DOHH2 (cell line): Measurements from ENCODE around the gene ATG2B.

Source experiments
- H3F3A ChIP-seq: fragments of 200-600 bp; sonication (generic), shearing (Covaris generic); 2 replicates; pipeline ENCODE4 v1.6.0; 2016; ENCODE audit warnings: antibody characterized with exemption, mild to moderate bottlenecking; ENCODE audit not compliant: control insufficient read depth, insufficient read depth
- H3K27ac ChIP-seq: fragments of 200-600 bp; sonication (generic); 2 replicates; pipeline ENCODE4 v1.5.1; 2014; ENCODE audit warnings: low read depth, mild to moderate bottlenecking, low read length, moderate library complexity
- H3K27me3 ChIP-seq: fragments of 200-600 bp; sonication (generic); 2 replicates; pipeline ENCODE4 v1.6.1; 2014; ENCODE audit warnings: mild to moderate bottlenecking, low read length, mixed read lengths; ENCODE audit not compliant: control insufficient read depth
- H3K36me3 ChIP-seq: fragments of 200-600 bp; sonication (generic); 2 replicates; pipeline ENCODE4 v1.6.1; 2014; ENCODE audit warnings: mild to moderate bottlenecking, low read length, moderate library complexity, mixed read lengths; ENCODE audit not compliant: control insufficient read depth
- H3K4me1 ChIP-seq: fragments of 200-600 bp; sonication (generic); 2 replicates; pipeline ENCODE4 v1.6.1; 2014; ENCODE audit warnings: mild to moderate bottlenecking, low read length, mixed read lengths; ENCODE audit not compliant: control insufficient read depth
- H3K4me2 ChIP-seq: fragments of 200-600 bp; sonication (generic); 2 replicates; pipeline ENCODE4 v1.6.0; 2014; ENCODE audit warnings: mild to moderate bottlenecking, low read length, moderate library complexity
- H3K4me3 ChIP-seq: fragments of 200-600 bp; sonication (generic); 2 replicates; pipeline ENCODE4 v1.5.1; 2014; ENCODE audit warnings: mild to moderate bottlenecking, low read length, mixed read lengths
- H3K79me2 ChIP-seq: fragments of 200-600 bp; sonication (generic); 2 replicates; pipeline ENCODE4 v1.6.1; 2014; ENCODE audit warnings: mild to moderate bottlenecking, low read length, mixed read lengths; ENCODE audit not compliant: control insufficient read depth
- H3K9me2 ChIP-seq: fragments of 200-600 bp; sonication (generic); replicated peaks from 2 replicates; pipeline ENCODE4 v1.6.1; 2014; ENCODE audit warnings: mild to moderate bottlenecking, low read length, mixed read lengths; ENCODE audit not compliant: control insufficient read depth
- H3K9me3 ChIP-seq: fragments of 200-600 bp; sonication (generic); 2 replicates; pipeline ENCODE4 v1.6.1; 2014; ENCODE audit warnings: antibody characterized with exemption, low read length, mixed read lengths; ENCODE audit not compliant: control insufficient read depth, insufficient read depth
- H4K20me1 ChIP-seq: fragments of 200-600 bp; sonication (generic); 2 replicates; pipeline ENCODE4 v1.6.0; 2014; ENCODE audit warnings: low read depth, mild to moderate bottlenecking, antibody characterized with exemption, low read length, moderate library complexity; ENCODE audit not compliant: control insufficient read depth, insufficient read depth
- EZH2phosphoT487 ChIP-seq: fragments of 200-600 bp; sonication (generic); IDR thresholded peaks from 2 replicates; pipeline ENCODE4 v1.6.1; 2017; ENCODE audit warnings: borderline replicate concordance, mild to moderate bottlenecking, antibody characterized with exemption, low read length, moderate library complexity, mixed read lengths
- TF ChIP-seq, protein P1 (sequence below): fragments of 200-600 bp; sonication (generic); IDR thresholded peaks from one replicate; pipeline ENCODE4 v1.5.1; 2014; ENCODE audit warnings: antibody characterized with exemption, mild to moderate bottlenecking, low read depth, low read length; ENCODE audit not compliant: poor library complexity, severe bottlenecking

Gene ATG2B

DNA sequence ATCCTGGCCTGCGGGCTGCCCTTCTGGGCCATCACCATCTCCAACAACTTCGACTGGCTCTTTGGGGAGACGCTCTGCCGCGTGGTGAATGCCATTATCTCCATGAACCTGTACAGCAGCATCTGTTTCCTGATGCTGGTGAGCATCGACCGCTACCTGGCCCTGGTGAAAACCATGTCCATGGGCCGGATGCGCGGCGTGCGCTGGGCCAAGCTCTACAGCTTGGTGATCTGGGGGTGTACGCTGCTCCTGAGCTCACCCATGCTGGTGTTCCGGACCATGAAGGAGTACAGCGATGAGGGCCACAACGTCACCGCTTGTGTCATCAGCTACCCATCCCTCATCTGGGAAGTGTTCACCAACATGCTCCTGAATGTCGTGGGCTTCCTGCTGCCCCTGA, 122.5 kb downstream of the ATG2B start:
- H3K4me1 ChIP-seq: no peaks in the 10 kb centered on the region
- no peak for TF ChIP-seq EZH2phosphoT487
- TF ChIP-seq, protein P1, sequence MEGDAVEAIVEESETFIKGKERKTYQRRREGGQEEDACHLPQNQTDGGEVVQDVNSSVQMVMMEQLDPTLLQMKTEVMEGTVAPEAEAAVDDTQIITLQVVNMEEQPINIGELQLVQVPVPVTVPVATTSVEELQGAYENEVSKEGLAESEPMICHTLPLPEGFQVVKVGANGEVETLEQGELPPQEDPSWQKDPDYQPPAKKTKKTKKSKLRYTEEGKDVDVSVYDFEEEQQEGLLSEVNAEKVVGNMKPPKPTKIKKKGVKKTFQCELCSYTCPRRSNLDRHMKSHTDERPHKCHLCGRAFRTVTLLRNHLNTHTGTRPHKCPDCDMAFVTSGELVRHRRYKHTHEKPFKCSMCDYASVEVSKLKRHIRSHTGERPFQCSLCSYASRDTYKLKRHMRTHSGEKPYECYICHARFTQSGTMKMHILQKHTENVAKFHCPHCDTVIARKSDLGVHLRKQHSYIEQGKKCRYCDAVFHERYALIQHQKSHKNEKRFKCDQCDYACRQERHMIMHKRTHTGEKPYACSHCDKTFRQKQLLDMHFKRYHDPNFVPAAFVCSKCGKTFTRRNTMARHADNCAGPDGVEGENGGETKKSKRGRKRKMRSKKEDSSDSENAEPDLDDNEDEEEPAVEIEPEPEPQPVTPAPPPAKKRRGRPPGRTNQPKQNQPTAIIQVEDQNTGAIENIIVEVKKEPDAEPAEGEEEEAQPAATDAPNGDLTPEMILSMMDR: no peak
- no peaks in the 10 kb centered on the region for H3K9me2 ChIP-seq
- no peak overlapping the region for H3K4me3 ChIP-seq
- H3K79me2 ChIP-seq: no peaks in the 10 kb centered on the region
- no peaks in the 10 kb centered on the region for H3K9me3 ChIP-seq
- no peak overlapping the region for H3K27ac ChIP-seq
- H4K20me1 ChIP-seq: no peaks in the 10 kb centered on the region
- H3K27me3 ChIP-seq: peaks cover 9% of the 10 kb centered on the region
- no peaks in the 10 kb centered on the region for H3F3A ChIP-seq
- H3K36me3 ChIP-seq: no peaks in the 10 kb centered on the region
- H3K4me2 ChIP-seq: no peak overlapping the region

GRCh38 chr14:96239711-96240141, 123.4 kb downstream of the ATG2B start:
- TF ChIP-seq EZH2phosphoT487: no peak
- TF ChIP-seq, protein P1: no peak
- Histone ChIP-seq H3K9me2 (no peaks in the 10 kb centered on the region), H3K9me3 (no peaks in the 10 kb centered on the region), H3K4me1 (no peaks in the 10 kb centered on the region), H3K4me3 (no peak overlapping the region), H3K79me2 (no peaks in the 10 kb centered on the region), H3K27me3 (peaks cover 9% of the 10 kb centered on the region), H3K27ac (no peak overlapping the region), H3F3A (no peaks in the 10 kb centered on the region), H3K36me3 (no peaks in the 10 kb centered on the region), H4K20me1 (no peaks in the 10 kb centered on the region), H3K4me2 (no peak overlapping the region)

GRCh38 chr14:96238676-96239265, 124.4 kb downstream of the ATG2B start:
- H3K9me3 ChIP-seq: no peaks in the 10 kb centered on the region
- H3K27ac ChIP-seq: no peak overlapping the region
- no peaks in the 10 kb centered on the region for H3K36me3 ChIP-seq
- H3K4me3 ChIP-seq: no peak overlapping the region
- no peaks in the 10 kb centered on the region for H3K4me1 ChIP-seq
- H4K20me1 ChIP-seq: no peaks in the 10 kb centered on the region
- H3K4me2 ChIP-seq: no peak overlapping the region
- no peak for TF ChIP-seq EZH2phosphoT487
- TF ChIP-seq, protein P1: no peak
- H3K79me2 ChIP-seq: no peaks in the 10 kb centered on the region
- H3K27me3 ChIP-seq: peaks cover 9% of the 10 kb centered on the region
- no peaks in the 10 kb centered on the region for H3K9me2 ChIP-seq
- no peaks in the 10 kb centered on the region for H3F3A ChIP-seq

GRCh38 chr14:96237641-96238040, 125.5 kb downstream of the ATG2B start:
- Histone ChIP-seq H3K27ac (no peak overlapping the region), H3F3A (no peaks in the 10 kb centered on the region), H3K27me3 (peaks cover 9% of the 10 kb centered on the region), H3K79me2 (no peaks in the 10 kb centered on the region), H3K9me3 (no peaks in the 10 kb centered on the region), H3K4me2 (no peak overlapping the region), H3K4me1 (no peaks in the 10 kb centered on the region), H3K36me3 (no peaks in the 10 kb centered on the region), H3K9me2 (no peaks in the 10 kb centered on the region), H3K4me3 (no peak overlapping the region), H4K20me1 (no peaks in the 10 kb centered on the region)
- no peak for TF ChIP-seq EZH2phosphoT487
- TF ChIP-seq, protein P1: no peak
